AG04450 (cell line): ENCODE results near the gene EXOC4. TPM values are rescaled to one million over a fixed set of nuclear protein-coding genes. Genes with fewer than 3 reads are reported as not detected.

ENCODE experiments used
- CTCF ChIA-PET: fragments of 300-600, 350-600 bp; formaldehyde crosslinking; extraction: SDS; loops from one replicate; lab custom pipeline; 2022; ENCODE audit warnings: antibody characterized with exemption, inconsistent platforms; lab: Charles Lee
- POLR2A ChIA-PET: fragments of 350-600 bp; formaldehyde crosslinking; extraction: SDS; loops from one replicate; lab custom pipeline; 2021; ENCODE audit warnings: antibody characterized with exemption, inconsistent platforms; lab: Yijun Ruan, JAX
- DNase-seq: peaks from one replicate; pipeline ENCODE4 v3.0.0-alpha.2; 2011; ENCODE audit warnings: low read depth, low spot score
- H3K27ac ChIP-seq: one replicate; pipeline ENCODE4 v1.5.1; 2012; ENCODE audit warnings: low read depth, low read length, control low read depth
- H3K27me3 ChIP-seq: one replicate; pipeline ENCODE4 v1.6.0; 2012; ENCODE audit warnings: low read length; ENCODE audit not compliant: control insufficient read depth, insufficient read depth
- H3K4me3 ChIP-seq: 2 replicates; pipeline ENCODE4 v1.5.1; 2011; ENCODE audit warnings: mild to moderate bottlenecking, low read depth, low read length, control low read depth
- H3K9me3 ChIP-seq: 2 replicates; pipeline ENCODE4 v1.5.1; 2012; ENCODE audit warnings: low read length; ENCODE audit not compliant: control insufficient read depth, insufficient read depth
- CTCF ChIP-seq: IDR thresholded peaks from 2 replicates; pipeline ENCODE4 v1.5.1; 2011; ENCODE audit warnings: low read depth, low read length, control low read depth, inconsistent platforms
- polyA plus RNA-seq: library from polyadenylated mRNA; depleted of rRNA; stranded (reverse); fragments of >200 nt; gene quantifications from 2 replicates; pipeline ENCODE4 v1.2.3, GENCODE V29; 2011

EXOC4 gene
- polyA plus RNA-seq, 1 experiment, result 73.5 TPM

GRCh38 chr7:133753513-133753912 lies 500.6 kb downstream of the EXOC4 start:
- Histone ChIP-seq H3K27ac (no peak overlapping the region), H3K9me3 (no peaks in the 10 kb centered on the region), H3K27me3 (no peaks in the 10 kb centered on the region), H3K4me3 (no peak overlapping the region)
- CTCF ChIA-PET, result interaction anchor here (0.7 to 1.2 kb wide), 3 partner anchors 10 to 12 kb away, joined by 3 to 7 read pairs (median 4); no protein-coding TSS in a partner anchor
- no peak for TF ChIP-seq CTCF
- POLR2A ChIA-PET, result no interaction called here
- no peak for DNase-seq

GRCh38 chr7:133754708-133755107 lies 501.8 kb downstream of the EXOC4 start:
- Histone ChIP-seq H3K27me3 (no peaks in the 10 kb centered on the region), H3K9me3 (no peaks in the 10 kb centered on the region), H3K27ac (no peak overlapping the region), H3K4me3 (no peak overlapping the region)
- no peak for DNase-seq
- no peak for TF ChIP-seq CTCF
- CTCF ChIA-PET, result interaction anchor here (0.8 to 1.2 kb wide), 2 partner anchors 11 to 100 kb away, joined by 3 to 7 read pairs; no protein-coding TSS in a partner anchor
- POLR2A ChIA-PET, result interaction anchor here (0.5 kb wide), 1 partner anchor 904 kb away, joined by 6 read pairs; no protein-coding TSS in a partner anchor

GRCh38 chr7:133755901-133756300 lies 503.0 kb downstream of the EXOC4 start:
- POLR2A ChIA-PET, result no interaction called here

GRCh38 chr7:133761443-133761842 lies 508.6 kb downstream of the EXOC4 start:
- H3K27me3 ChIP-seq, result no peaks in the 10 kb centered on the region
- CTCF ChIA-PET, result no interaction called here
- DNase-seq, result no peak
- no peak overlapping the region for H3K4me3 ChIP-seq
- POLR2A ChIA-PET, result no interaction called here
- H3K27ac ChIP-seq, result no peak overlapping the region
- no peak for TF ChIP-seq CTCF
- H3K9me3 ChIP-seq, result no peaks in the 10 kb centered on the region

More at GRCh38 chr7:133755901-133756300, 503.0 kb downstream of the EXOC4 start:
- CTCF ChIA-PET, result interaction anchor here (0.6 kb wide), 1 partner anchor 142 kb away, joined by 4 read pairs; no protein-coding TSS in a partner anchor
- TF ChIP-seq CTCF, result no peak
- Histone ChIP-seq H3K27ac (no peak overlapping the region), H3K9me3 (no peaks in the 10 kb centered on the region), H3K27me3 (no peaks in the 10 kb centered on the region), H3K4me3 (no peak overlapping the region)
- no peak for DNase-seq

GRCh38 chr7:133763076-133763640 lies 510.3 kb downstream of the EXOC4 start:
- no peak for DNase-seq
- CTCF ChIA-PET, result no interaction called here
- Histone ChIP-seq H3K9me3 (no peaks in the 10 kb centered on the region), H3K27ac (no peak overlapping the region), H3K4me3 (no peak overlapping the region), H3K27me3 (no peaks in the 10 kb centered on the region)
- POLR2A ChIA-PET, result no interaction called here
- TF ChIP-seq CTCF, result no peak
